WTC11 (cell line): ENCODE results near the gene LYRM1.

Source experiments
- CTCF ChIP-seq: fragments of 200-600 bp; IDR thresholded peaks from 2 replicates; pipeline ENCODE4 v1.8.0; 2022; ENCODE audit warnings: antibody characterized with exemption
- MLX ChIP-seq: sonication (generic); formaldehyde crosslinking; IDR thresholded peaks from 2 replicates; pipeline ENCODE4 v1.8.1; 2023; ENCODE audit warnings: mild to moderate bottlenecking, missing genetic modification reagents, moderate library complexity
- SOX15 ChIP-seq: fragments of 250-450 bp; sonication (Bioruptor Pico); IDR thresholded peaks from 2 replicates; pipeline ENCODE4 v1.9.0; 2021; ENCODE audit warnings: mild to moderate bottlenecking
- TF ChIP-seq, protein P1 (sequence below): sonication (generic); formaldehyde crosslinking; conservative IDR thresholded peaks from 2 replicates; pipeline ENCODE4 v1.8.1; 2022; ENCODE audit warnings: mild to moderate bottlenecking, missing genetic modification reagents

DNA sequence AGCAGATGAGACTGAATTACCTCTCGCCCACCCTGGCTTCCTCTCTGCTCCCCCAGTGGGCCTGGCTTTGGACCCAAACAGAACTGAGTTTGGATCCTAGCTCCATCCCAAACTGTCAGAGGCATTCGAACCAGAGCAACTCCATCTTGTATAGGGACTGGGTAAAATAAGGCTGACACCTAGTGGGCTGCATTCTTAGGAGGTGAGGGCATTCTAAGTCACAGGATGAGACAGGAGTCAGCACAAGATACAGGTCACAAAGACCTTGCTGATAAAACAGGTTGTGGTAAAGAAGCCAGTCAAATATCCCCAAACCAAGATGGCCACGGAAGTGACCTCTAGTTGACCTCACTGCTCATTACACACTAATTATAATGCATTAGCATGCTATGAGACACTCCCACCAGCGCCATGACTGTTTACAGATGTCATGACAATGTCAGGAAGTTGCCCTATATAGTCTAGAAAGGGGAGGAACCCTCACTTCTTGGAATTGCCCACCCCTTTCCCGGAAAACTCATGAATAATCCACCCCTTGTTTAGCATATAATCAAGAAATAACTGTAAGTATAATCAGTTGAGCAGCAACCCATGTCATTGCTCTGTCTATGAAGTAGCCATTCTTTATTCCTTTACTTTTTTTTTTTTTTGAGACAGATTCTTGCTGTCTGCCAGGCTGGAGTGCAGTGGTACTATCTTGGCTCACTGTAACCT, 44.4 kb downstream of the LYRM1 start:
- no peak for TF ChIP-seq CTCF
- TF ChIP-seq MLX (CRISPR knock-in tag): no peak
- TF ChIP-seq, protein P1, sequence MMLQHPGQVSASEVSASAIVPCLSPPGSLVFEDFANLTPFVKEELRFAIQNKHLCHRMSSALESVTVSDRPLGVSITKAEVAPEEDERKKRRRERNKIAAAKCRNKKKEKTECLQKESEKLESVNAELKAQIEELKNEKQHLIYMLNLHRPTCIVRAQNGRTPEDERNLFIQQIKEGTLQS (CRISPR knock-in tag): no peak
- TF ChIP-seq SOX15: no peak
